Mucosa of descending colon (tissue), 3 donors: ENCODE data around the gene PGBD1. TPM values are rescaled to one million over a fixed set of nuclear protein-coding genes. Genes with fewer than 3 reads are reported as not detected.

Experiments
- ATAC-seq: fragments of 200-7000 bp; cut with Tn5 transposase; one replicate; pipeline ENCODE4 v1.9.1; 2020; ENCODE audit warnings: mild to moderate bottlenecking, moderate library complexity
- DNase-seq, 3 donors: peaks; one replicate each; pipeline ENCODE4 v3.0.0-alpha.2; 2020
- H3K36me3 ChIP-seq: fragments of 200-600 bp; one replicate; pipeline ENCODE4 v1.8.0; 2021; ENCODE audit warnings: low read depth, mild to moderate bottlenecking
- H3K4me1 ChIP-seq: fragments of 200-600 bp; one replicate; pipeline ENCODE4 v1.8.0; 2021; ENCODE audit warnings: low read depth, mild to moderate bottlenecking
- H3K4me3 ChIP-seq: fragments of 200-600 bp; one replicate; pipeline ENCODE4 v1.8.0; 2021; ENCODE audit warnings: mild to moderate bottlenecking
- H3K9me3 ChIP-seq: fragments of 200-600 bp; one replicate; pipeline ENCODE4 v1.8.0; 2021; ENCODE audit warnings: mild to moderate bottlenecking
- CTCF ChIP-seq: fragments of 200-600 bp; IDR thresholded peaks from one replicate; pipeline ENCODE4 v1.8.0; 2022; ENCODE audit warnings: antibody characterized with exemption, mild to moderate bottlenecking
- intact Hi-C, 2 donors: fragments of 100-400 bp; cut with DNase I in 1 of 2; cut with micrococcal nuclease in 1 of 2; formaldehyde crosslinking; loops; one replicate each; pipeline versions ENCODE4 v1.11.0 to v1.11.1; 2022; cut with DNase I, micrococcal nuclease
- total RNA-seq, 3 donors: library from RNA; stranded (reverse); fragmentation: NEBNext Ultra II Directional in 2 of 3; extraction: Animal tissue kit (Norgen Biotek cat#: 25700) in 2 of 3; gene quantifications; one replicate each; pipeline versions ENCODE4 v1.2.1 to v1.2.4, GENCODE V29; 2021 to 2023
- donor health status: DM: no; HTN: no; CAD: no; lungs with moderate emphysema.
- donor health status: DM: no; HTN: no; CAD: no.
- donor health status: DM: no; HTN: yes; CAD: no.

PGBD1 gene
- total RNA-seq, 3 donors from 2014 or later, result 0.75 to 6.6 (median 1.9) TPM

- ATAC-seq (no peak), DNase-seq (no peak)
- Histone ChIP-seq H3K4me1 (no peaks in the 10 kb centered on the region), H3K4me3 (no peak overlapping the region), H3K9me3 (no peaks in the 10 kb centered on the region), H3K36me3 (peaks cover 4% of the 10 kb centered on the region)
- intact Hi-C loops, result no loop called here
- no peak for TF ChIP-seq CTCF
These were observed 6.5 kb upstream of the PGBD1 start for GRCh38 chr6:28274888-28275287.

- Histone ChIP-seq H3K4me1 (peaks cover 3% of the 10 kb centered on the region), H3K36me3 (peaks cover 4% of the 10 kb centered on the region), H3K9me3 (no peaks in the 10 kb centered on the region), H3K4me3 (no peak overlapping the region)
- ATAC-seq (no peak), DNase-seq (no peak)
- no peak for TF ChIP-seq CTCF
- intact Hi-C loops, result no loop called here
These were observed 3.6 kb upstream of the PGBD1 start for GRCh38 chr6:28277746-28278145.

GRCh38 chr6:28280595-28281287 lies 631 bp upstream of the PGBD1 start:
- H3K4me1 ChIP-seq, result peaks cover 3% of the 10 kb centered on the region
- intact Hi-C loops, result no loop called here
- no peak for DNase-seq
- H3K36me3 ChIP-seq, result no peaks in the 10 kb centered on the region
- no peak for TF ChIP-seq CTCF
- no peaks in the 10 kb centered on the region for H3K9me3 ChIP-seq
- ATAC-seq, result no peak
- peak overlapping the region; percentile 7 for H3K4me3 ChIP-seq

GRCh38 chr6:28282926-28283325 lies 1.6 kb downstream of the PGBD1 start:
- no peaks in the 10 kb centered on the region for H3K9me3 ChIP-seq
- intact Hi-C loops, result no loop called here
- no peak for DNase-seq
- no peaks in the 10 kb centered on the region for H3K36me3 ChIP-seq
- no peak overlapping the region for H3K4me3 ChIP-seq
- peaks cover 3% of the 10 kb centered on the region for H3K4me1 ChIP-seq
- ATAC-seq, result no peak
- no peak for TF ChIP-seq CTCF

- TF ChIP-seq CTCF, result no peak
- H3K9me3 ChIP-seq, result no peaks in the 10 kb centered on the region
- H3K36me3 ChIP-seq, result no peaks in the 10 kb centered on the region
- ATAC-seq, result no peak
- intact Hi-C loops, result no loop called here
- H3K4me1 ChIP-seq, result no peaks in the 10 kb centered on the region
- H3K4me3 ChIP-seq, result no peak overlapping the region
- DNase-seq, result no peak
These were observed 10.2 kb downstream of the PGBD1 start for GRCh38 chr6:28291573-28291972.

GRCh38 chr6:28295326-28295725 lies 14.0 kb downstream of the PGBD1 start:
- H3K9me3 ChIP-seq, result no peaks in the 10 kb centered on the region
- H3K4me1 ChIP-seq, result no peaks in the 10 kb centered on the region
- no peak overlapping the region for H3K4me3 ChIP-seq
- no peak for ATAC-seq
- intact Hi-C loops, result no loop called here
- no peak for DNase-seq
- H3K36me3 ChIP-seq, result no peaks in the 10 kb centered on the region
- TF ChIP-seq CTCF, result no peak
